CD4-positive, alpha-beta memory T cell (primary cell): ENCODE results near the gene MDN1. TPM values are rescaled to one million over a fixed set of nuclear protein-coding genes. Genes with fewer than 3 reads are reported as not detected.
"Not testable (repeated sequence)": the region's sequence is repeated elsewhere in the genome, so short reads cannot be mapped to it uniquely, and the experiment has no call there.

Source experiments
- CTCF ChIA-PET: fragments of 350-600 bp; sonication (Branson Sonifier 250); formaldehyde crosslinking; loops from one replicate; lab custom pipeline; 2021; ENCODE audit warnings: inconsistent platforms; ENCODE audit not compliant: partially characterized antibody; lab: Charles Lee
- POLR2A ChIA-PET: fragments of 350-600 bp; sonication (Branson Sonifier 250); formaldehyde crosslinking; loops from one replicate; lab custom pipeline; 2021; ENCODE audit not compliant: partially characterized antibody; lab: Charles Lee
- DNase-seq, 5 donors: peaks; one replicate each; pipeline versions ENCODE4 v3.0.0 to v3.0.0-alpha.2; 2020 to 2022; ENCODE audit warnings: mixed read lengths in 1 of 5
- H3K27ac ChIP-seq: one replicate; pipeline ENCODE4 v1.7.0; 2013; ENCODE audit warnings: low read depth, low read length
- H3K27me3 ChIP-seq: 2 replicates; pipeline ENCODE4 v1.7.0; 2013; ENCODE audit warnings: mild to moderate bottlenecking, low read length, moderate library complexity; ENCODE audit not compliant: insufficient read depth
- H3K36me3 ChIP-seq: 2 replicates; pipeline ENCODE4 v1.7.0; 2013; ENCODE audit warnings: mild to moderate bottlenecking, low read length, moderate library complexity; ENCODE audit not compliant: insufficient read depth
- H3K4me1 ChIP-seq: 2 replicates; pipeline ENCODE4 v1.7.0; 2013; ENCODE audit warnings: mild to moderate bottlenecking, low read length, moderate library complexity; ENCODE audit not compliant: insufficient read depth
- H3K4me3 ChIP-seq, 2 donors: one replicate each; pipeline ENCODE4 v1.7.0; 2013; ENCODE audit warnings: low read length in 2 of 2, mild to moderate bottlenecking in 1 of 2
- H3K9me3 ChIP-seq, 2 donors: one replicate each; pipeline ENCODE4 v1.7.0; 2013; ENCODE audit warnings: low read length in 2 of 2, control low read depth in 1 of 2; ENCODE audit not compliant: control insufficient read depth in 1 of 2
- H3K27ac Mint-ChIP-seq, 7 donors: one replicate each; pipeline ENCODE4 v1.8.0; 2020 to 2021; ENCODE audit warnings: mixed read lengths in 7 of 7, mild to moderate bottlenecking in 6 of 7, inconsistent platforms in 3 of 7, moderate library complexity in 3 of 7
- H3K27me3 Mint-ChIP-seq, 2 donors: one replicate each; pipeline ENCODE4 v1.8.0; 2020 to 2021; ENCODE audit warnings: mixed read lengths in 2 of 2
- H3K36me3 Mint-ChIP-seq, 2 donors: one replicate each; pipeline ENCODE4 v1.8.0; 2020 to 2021; ENCODE audit warnings: mixed read lengths in 2 of 2, inconsistent platforms in 1 of 2, mild to moderate bottlenecking in 1 of 2
- H3K4me1 Mint-ChIP-seq, 4 donors: one replicate each; pipeline ENCODE4 v1.8.0; 2020 to 2021; ENCODE audit warnings: mixed read lengths in 4 of 4, mild to moderate bottlenecking in 1 of 4
- H3K4me3 Mint-ChIP-seq, 8 donors: one replicate each; pipeline ENCODE4 v1.8.0; 2020 to 2021; ENCODE audit warnings: mixed read lengths in 8 of 8, mild to moderate bottlenecking in 7 of 8, moderate library complexity in 6 of 8, inconsistent platforms in 3 of 8
- H3K9me3 Mint-ChIP-seq, 8 donors: one replicate each; pipeline ENCODE4 v1.8.0; 2020 to 2021; ENCODE audit warnings: mixed read lengths in 8 of 8, mild to moderate bottlenecking in 5 of 8, inconsistent platforms in 3 of 8, moderate library complexity in 1 of 8
- intact Hi-C: fragments of 100-400 bp; cut with micrococcal nuclease; formaldehyde crosslinking; loops from one replicate; pipeline ENCODE4 v1.15.1; 2023
- polyA plus RNA-seq, 2 donors: library from polyadenylated mRNA; unstranded; fragments of 300-500 nt; fragmentation: Illumina TruSeq; gene quantifications; one replicate each; pipeline ENCODE4 v1.2.3, GENCODE V29; 2021
- total RNA-seq, 2 experiments: library from RNA; stranded (reverse); gene quantifications; one replicate each; pipeline ENCODE4 v1.2.3, GENCODE V29; 2021

Gene MDN1
- total and polyA plus RNA-seq, 4 experiments from 2014 or later: 4.1 to 72.2 (median 36.1) TPM

GRCh38 chr6:89826029-89826528 lies 6.5 kb upstream of the MDN1 start:
- Histone ChIP-seq H3K9me3 (no peaks in the 10 kb centered on the region), H3K27ac (no peak overlapping the region), H3K36me3 (no peaks in the 10 kb centered on the region), H3K4me3 (no peak overlapping the region), H3K27me3 (no peaks in the 10 kb centered on the region), H3K4me1 (peaks cover 10% of the 10 kb centered on the region)
- H3K4me3 Mint-ChIP-seq: peak overlapping the region in 1 of 8 donors; percentile 49
- no peaks in the 10 kb centered on the region for H3K9me3 Mint-ChIP-seq
- POLR2A ChIA-PET: no interaction called here
- peaks cover 11 to 22% (median 13%) of the 10 kb centered on the region in 4 donors for H3K4me1 Mint-ChIP-seq
- H3K27ac Mint-ChIP-seq: no peak overlapping the region
- CTCF ChIA-PET: interaction anchor here (0.9 to 1.2 kb wide), 2 partner anchors 14 to 114 kb away, joined by 3 read pairs; no protein-coding TSS in a partner anchor
- intact Hi-C loops: loop anchor here (10.0 kb wide), 3 partner anchors 119 to 649 kb away; partner anchors contain the start of gene BACH2
- DNase-seq: no peak
- H3K27me3 Mint-ChIP-seq: no peaks in the 10 kb centered on the region
- H3K36me3 Mint-ChIP-seq: peaks cover 0 to 13% of the 10 kb centered on the region in 2 donors

GRCh38 chr6:89818977-89819335 lies 638 bp downstream of the MDN1 start:
- no peaks in the 10 kb centered on the region for H3K36me3 ChIP-seq
- peaks cover 34% of the 10 kb centered on the region for H3K4me1 ChIP-seq
- H3K4me1 Mint-ChIP-seq: peaks cover 22 to 50% (median 35%) of the 10 kb centered on the region in 4 donors
- H3K27ac ChIP-seq: peak overlapping the region; percentile 62
- H3K27me3 Mint-ChIP-seq: no peaks in the 10 kb centered on the region
- peaks cover 0 to 20% of the 10 kb centered on the region in 2 donors for H3K36me3 Mint-ChIP-seq
- H3K27ac Mint-ChIP-seq: peak overlapping the region; percentile 91 to 100 (median 96)
- H3K27me3 ChIP-seq: no peaks in the 10 kb centered on the region
- no peaks in the 10 kb centered on the region for H3K9me3 Mint-ChIP-seq
- DNase-seq: peak in 1 of 5 donors; percentile 41
- H3K4me3 Mint-ChIP-seq: peak overlapping the region; percentile 92 to 100 (median 96)
- POLR2A ChIA-PET: interaction anchor here (0.9 to 3.2 kb wide), 14 partner anchors 10 to 738 kb away, joined by 3 to 147 read pairs (median 5); partner anchors contain the start of genes CASP8AP2, LYRM2 and PNRC1
- CTCF ChIA-PET: interaction anchor here (0.8 to 2.5 kb wide), 7 partner anchors 8 to 574 kb away, joined by 3 to 15 read pairs (median 8); partner anchors contain the start of gene CASP8AP2
- no peaks in the 10 kb centered on the region for H3K9me3 ChIP-seq
- intact Hi-C loops: loop anchor here (1.0 to 2.0 kb wide), 4 partner anchors 10 to 768 kb away; partner anchors contain the start of genes CASP8AP2, LYRM2 and MAP3K7
- H3K4me3 ChIP-seq: peak overlapping the region; percentile 97

GRCh38 chr6:89817481-89817880 lies 2.1 kb downstream of the MDN1 start:
- CTCF ChIA-PET: no interaction called here
- intact Hi-C loops: no loop called here
- peak overlapping the region; percentile 50 to 100 (median 85) for H3K4me3 Mint-ChIP-seq
- no peaks in the 10 kb centered on the region for H3K9me3 ChIP-seq
- H3K27ac ChIP-seq: no peak overlapping the region
- H3K4me1 ChIP-seq: peaks cover 34% of the 10 kb centered on the region
- POLR2A ChIA-PET: interaction anchor here (0.6 kb wide), 1 partner anchor 105 kb away, joined by 4 read pairs; no protein-coding TSS in a partner anchor
- no peaks in the 10 kb centered on the region for H3K27me3 Mint-ChIP-seq
- H3K36me3 Mint-ChIP-seq: peaks cover 0 to 20% of the 10 kb centered on the region in 2 donors
- peak overlapping the region in 1 of 2 donors; percentile 97 for H3K4me3 ChIP-seq
- H3K36me3 ChIP-seq: no peaks in the 10 kb centered on the region
- DNase-seq: no peak
- no peaks in the 10 kb centered on the region for H3K9me3 Mint-ChIP-seq
- H3K4me1 Mint-ChIP-seq: peaks cover 22 to 51% (median 36%) of the 10 kb centered on the region in 4 donors
- no peaks in the 10 kb centered on the region for H3K27me3 ChIP-seq
- peak overlapping the region in 5 of 7 donors; percentile 43 to 77 (median 62) for H3K27ac Mint-ChIP-seq

- POLR2A ChIA-PET, H3K9me3 ChIP-seq, H3K4me3 ChIP-seq, H3K27ac Mint-ChIP-seq, H3K36me3 Mint-ChIP-seq, DNase-seq, H3K36me3 ChIP-seq, H3K9me3 Mint-ChIP-seq, H3K4me3 Mint-ChIP-seq, H3K27ac ChIP-seq, H3K27me3 Mint-ChIP-seq, H3K27me3 ChIP-seq, intact Hi-C loops: not testable (repeated sequence)
- H3K4me1 Mint-ChIP-seq: peaks cover 19 to 39% (median 24%) of the 10 kb centered on the region in 4 donors
- CTCF ChIA-PET: interaction anchor here (0.7 to 1.3 kb wide), 3 partner anchors 16 to 79 kb away, joined by 3 read pairs; no protein-coding TSS in a partner anchor
- H3K4me1 ChIP-seq: peaks cover 21% of the 10 kb centered on the region
Measured at GRCh38 chr6:89813422-89813821, 6.2 kb downstream of the MDN1 start.

- DNase-seq: no peak
- H3K9me3 ChIP-seq: no peaks in the 10 kb centered on the region
- intact Hi-C loops: no loop called here
- Mint-ChIP-seq H3K27me3 (no peaks in the 10 kb centered on the region), H3K36me3 (peaks cover 0 to 7% of the 10 kb centered on the region in 2 donors), H3K4me1 (peaks cover 16 to 32% (median 24%) of the 10 kb centered on the region in 4 donors), H3K9me3 (no peaks in the 10 kb centered on the region), H3K27ac (peak overlapping the region in 5 of 7 donors; percentile 52 to 66 (median 63)), H3K4me3 (no peak overlapping the region)
- no peaks in the 10 kb centered on the region for H3K4me1 ChIP-seq
- ChIA-PET POLR2A (interaction anchor here (2.8 kb wide), 1 partner anchor 12 kb away, joined by 13 read pairs; the partner anchor contains the start of gene MDN1), CTCF (no interaction called here)
- H3K36me3 ChIP-seq: no peaks in the 10 kb centered on the region
- no peaks in the 10 kb centered on the region for H3K27me3 ChIP-seq
- no peak overlapping the region for H3K4me3 ChIP-seq
- H3K27ac ChIP-seq: no peak overlapping the region
Measured at GRCh38 chr6:89807581-89807980, 12.0 kb downstream of the MDN1 start.

- intact Hi-C loops: no loop called here
- no peaks in the 10 kb centered on the region for H3K27me3 ChIP-seq
- CTCF ChIA-PET: interaction anchor here (0.6 to 0.8 kb wide), 2 partner anchors 13 to 74 kb away, joined by 3 read pairs; no protein-coding TSS in a partner anchor
- H3K9me3 ChIP-seq: no peaks in the 10 kb centered on the region
- Mint-ChIP-seq H3K27ac (peak overlapping the region in 4 of 7 donors; percentile 47 to 60 (median 50)), H3K4me1 (peaks cover 16 to 32% (median 24%) of the 10 kb centered on the region in 4 donors), H3K9me3 (no peaks in the 10 kb centered on the region), H3K27me3 (no peaks in the 10 kb centered on the region), H3K36me3 (peaks cover 3 to 14% of the 10 kb centered on the region in 2 donors), H3K4me3 (no peak overlapping the region)
- no peak overlapping the region for H3K27ac ChIP-seq
- H3K36me3 ChIP-seq: no peaks in the 10 kb centered on the region
- POLR2A ChIA-PET: interaction anchor here (1.5 kb wide), 1 partner anchor 13 kb away, joined by 5 read pairs; the partner anchor contains the start of gene MDN1
- no peak overlapping the region for H3K4me3 ChIP-seq
- DNase-seq: no peak
- no peaks in the 10 kb centered on the region for H3K4me1 ChIP-seq
Measured at GRCh38 chr6:89805814-89806371, 13.7 kb downstream of the MDN1 start.

GRCh38 chr6:89803271-89803670 lies 16.3 kb downstream of the MDN1 start:
- H3K36me3 ChIP-seq: peaks cover 8% of the 10 kb centered on the region
- H3K27ac ChIP-seq: no peak overlapping the region
- peaks cover 7 to 37% of the 10 kb centered on the region in 2 donors for H3K36me3 Mint-ChIP-seq
- no peak overlapping the region for H3K4me3 Mint-ChIP-seq
- H3K27me3 ChIP-seq: no peaks in the 10 kb centered on the region
- no peaks in the 10 kb centered on the region for H3K9me3 Mint-ChIP-seq
- no peaks in the 10 kb centered on the region for H3K9me3 ChIP-seq
- ChIA-PET CTCF (interaction anchor here (0.7 kb wide), 1 partner anchor 221 kb away, joined by 3 read pairs; no protein-coding TSS in a partner anchor), POLR2A (interaction anchor here (0.7 to 1.1 kb wide), 2 partner anchors 17 to 349 kb away, joined by 3 to 5 read pairs; no protein-coding TSS in a partner anchor)
- no peaks in the 10 kb centered on the region for H3K27me3 Mint-ChIP-seq
- intact Hi-C loops: no loop called here
- no peak for DNase-seq
- H3K4me3 ChIP-seq: no peak overlapping the region
- no peaks in the 10 kb centered on the region for H3K4me1 ChIP-seq
- no peak overlapping the region for H3K27ac Mint-ChIP-seq
- peaks cover 12 to 25% (median 17%) of the 10 kb centered on the region in 4 donors for H3K4me1 Mint-ChIP-seq
